Mesothelial cell of epicardium (in vitro differentiated cells): ENCODE results near the gene CYTH3. TPM values are rescaled to one million over a fixed set of nuclear protein-coding genes. Genes with fewer than 3 reads are reported as not detected.

Experiments
- DNase-seq, 2 experiments: peaks; one replicate each; pipeline ENCODE4 v3.0.0; 2021; ENCODE audit warnings: low spot score in 2 of 2; ENCODE audit not compliant: unreplicated experiment in 2 of 2
- H3K27ac Mint-ChIP-seq: 2 replicates; pipeline ENCODE4 v1.8.0; 2021; ENCODE audit warnings: mixed read lengths
- H3K27me3 Mint-ChIP-seq: 2 replicates; pipeline ENCODE4 v1.8.0; 2021; ENCODE audit warnings: low read depth, mixed read lengths
- H3K36me3 Mint-ChIP-seq: 2 replicates; pipeline ENCODE4 v1.8.0; 2021; ENCODE audit warnings: mixed read lengths
- H3K4me1 Mint-ChIP-seq: 2 replicates; pipeline ENCODE4 v1.8.0; 2021; ENCODE audit warnings: mixed read lengths
- H3K4me3 Mint-ChIP-seq: 2 replicates; pipeline ENCODE4 v1.8.0; 2021; ENCODE audit warnings: mild to moderate bottlenecking, moderate library complexity, mixed read lengths
- H3K9me3 Mint-ChIP-seq: 2 replicates; pipeline ENCODE4 v1.8.0; 2021; ENCODE audit warnings: mixed read lengths
- CTCF ChIP-seq: fragments of 200-600 bp; sonication (generic); IDR thresholded peaks from one replicate; pipeline ENCODE4 v1.5.0; 2021; ENCODE audit warnings: antibody characterized with exemption; ENCODE audit not compliant: unreplicated experiment
- total RNA-seq: library from RNA; stranded (reverse); gene quantifications from 3 replicates; pipeline ENCODE4 v1.2.1, GENCODE V29; 2021

Gene CYTH3
- total RNA-seq, 1 donor from 2014 or later: 29.2 TPM

DNA sequence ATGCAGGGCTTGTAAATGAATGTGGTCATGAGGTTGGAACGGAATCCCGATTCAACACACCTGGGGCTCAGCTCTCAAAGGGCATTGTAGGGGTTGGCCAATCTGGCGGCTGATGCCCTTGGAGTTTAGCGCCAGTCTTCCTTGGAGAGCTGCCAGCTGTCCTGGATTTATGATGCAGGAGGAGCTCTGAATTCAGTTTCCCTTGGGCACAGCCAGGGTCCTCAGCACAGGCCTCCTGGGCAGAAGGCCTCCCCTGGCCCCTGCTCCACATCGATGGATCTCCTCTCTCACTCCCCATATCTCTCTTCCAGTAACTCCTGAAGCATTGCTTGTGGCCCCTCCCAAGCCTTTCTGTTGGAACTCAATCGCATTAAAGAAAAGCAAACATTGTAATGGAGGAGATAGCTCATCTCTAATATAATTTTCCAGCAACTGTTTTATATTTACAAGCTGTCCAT, 985 bp upstream of the CYTH3 start:
- Mint-ChIP-seq H3K9me3 (no peaks in the 10 kb centered on the region), H3K4me1 (peaks cover 64% of the 10 kb centered on the region), H3K27me3 (no peaks in the 10 kb centered on the region), H3K27ac (peak overlapping the region; percentile 93), H3K36me3 (no peaks in the 10 kb centered on the region), H3K4me3 (peak overlapping the region; percentile 74)
- peak in 1 of 2 experiments; percentile 56 for DNase-seq
- no peak for TF ChIP-seq CTCF

DNA sequence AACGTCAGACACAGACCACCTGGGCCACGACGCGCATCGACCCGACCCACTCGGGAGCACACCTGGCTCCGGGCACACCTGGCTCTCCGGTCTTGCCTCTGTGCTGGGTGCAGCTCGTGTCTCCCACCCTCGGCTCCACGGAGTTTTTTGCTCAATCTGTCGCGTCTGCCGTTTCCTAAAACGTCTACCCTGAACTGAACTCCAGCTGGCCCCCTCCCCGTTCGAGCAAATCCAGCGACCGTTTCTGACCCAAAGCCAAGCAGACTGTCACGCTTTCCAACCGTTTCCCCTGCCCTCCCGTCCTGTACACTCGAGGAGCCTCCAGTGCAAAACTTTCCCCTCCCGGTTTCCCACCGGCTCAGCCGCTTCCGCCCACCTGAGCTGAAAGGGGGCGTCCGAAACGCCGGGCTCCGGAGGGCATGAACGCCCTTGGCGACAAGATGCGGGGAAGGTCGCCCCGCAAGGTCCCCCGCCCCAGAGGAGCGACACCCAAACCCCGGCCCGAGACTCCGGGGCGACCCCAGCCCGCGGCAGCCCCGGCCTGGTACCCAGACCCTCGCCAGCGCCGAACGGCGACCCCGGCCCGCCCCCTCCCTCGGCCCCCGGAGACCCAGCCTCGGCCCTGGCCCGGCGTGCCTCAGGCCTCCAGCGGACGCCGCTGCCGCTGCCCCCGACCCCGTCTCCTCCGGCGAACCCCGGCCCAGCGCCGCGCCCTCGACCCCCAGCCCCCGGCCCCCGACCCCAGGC, 557 bp downstream of the CYTH3 start:
- peak in 1 of 2 experiments; percentile 51 for DNase-seq
- H3K27ac Mint-ChIP-seq: peak overlapping the region; percentile 69
- peak overlapping the region; percentile 90 for H3K4me3 Mint-ChIP-seq
- no peaks in the 10 kb centered on the region for H3K27me3 Mint-ChIP-seq
- H3K9me3 Mint-ChIP-seq: no peaks in the 10 kb centered on the region
- TF ChIP-seq CTCF: no peak
- peaks cover 58% of the 10 kb centered on the region for H3K4me1 Mint-ChIP-seq
- no peaks in the 10 kb centered on the region for H3K36me3 Mint-ChIP-seq

- H3K9me3 Mint-ChIP-seq: no peaks in the 10 kb centered on the region
- no peak for TF ChIP-seq CTCF
- H3K4me1 Mint-ChIP-seq: peaks cover 54% of the 10 kb centered on the region
- no peak for DNase-seq
- H3K27me3 Mint-ChIP-seq: no peaks in the 10 kb centered on the region
- H3K36me3 Mint-ChIP-seq: no peaks in the 10 kb centered on the region
- peak overlapping the region; percentile 90 for H3K4me3 Mint-ChIP-seq
- H3K27ac Mint-ChIP-seq: peak overlapping the region; percentile 69
Observed at GRCh38 chr7:6271060-6271658, 1.3 kb downstream of the CYTH3 start.

- Mint-ChIP-seq H3K27me3 (no peaks in the 10 kb centered on the region), H3K4me1 (peaks cover 49% of the 10 kb centered on the region), H3K4me3 (no peak overlapping the region), H3K27ac (no peak overlapping the region), H3K36me3 (no peaks in the 10 kb centered on the region), H3K9me3 (no peaks in the 10 kb centered on the region)
- TF ChIP-seq CTCF: no peak
- DNase-seq: no peak
Observed at GRCh38 chr7:6269527-6269926, 2.9 kb downstream of the CYTH3 start.

- Mint-ChIP-seq H3K27ac (no peak overlapping the region), H3K27me3 (no peaks in the 10 kb centered on the region), H3K4me3 (no peak overlapping the region), H3K36me3 (no peaks in the 10 kb centered on the region), H3K4me1 (peaks cover 43% of the 10 kb centered on the region), H3K9me3 (no peaks in the 10 kb centered on the region)
- TF ChIP-seq CTCF: no peak
- no peak for DNase-seq
Observed at GRCh38 chr7:6268907-6269306, 3.5 kb downstream of the CYTH3 start.
